WTC11 (cell line): ENCODE data around the gene SLIT3. TPM values are rescaled to one million over a fixed set of nuclear protein-coding genes. Genes with fewer than 3 reads are reported as not detected.

Experiments used
- ATAC-seq: fragments of 200-7000 bp; cut with Tn5 transposase; 2 replicates; pipeline ENCODE4 v1.10.0; 2021; ENCODE audit warnings: mild to moderate bottlenecking, moderate library complexity
- CTCF ChIA-PET: fragments of 300-600 bp; sonication (Branson Sonifier 250); formaldehyde crosslinking; loops from one replicate; lab custom pipeline; 2021; ENCODE audit warnings: antibody characterized with exemption; lab: Charles Lee
- POLR2A ChIA-PET: fragments of 350-600 bp; sonication (Branson Sonifier 250); formaldehyde crosslinking; loops from one replicate; lab custom pipeline; 2021; ENCODE audit warnings: antibody characterized with exemption; lab: Charles Lee
- DNase-seq: peaks from one replicate; pipeline ENCODE4 v3.0.0; 2021; ENCODE audit warnings: low spot score
- H3K27ac Mint-ChIP-seq: 2 replicates; pipeline ENCODE4 v1.8.0; 2021; ENCODE audit warnings: mixed read lengths
- H3K27me3 Mint-ChIP-seq: 2 replicates; pipeline ENCODE4 v1.8.0; 2021; ENCODE audit warnings: low read depth, mild to moderate bottlenecking, moderate library complexity, mixed read lengths
- H3K36me3 Mint-ChIP-seq: 2 replicates; pipeline ENCODE4 v1.8.0; 2021; ENCODE audit warnings: mixed read lengths
- H3K4me1 Mint-ChIP-seq: 2 replicates; pipeline ENCODE4 v1.8.0; 2022; ENCODE audit warnings: mixed read lengths
- H3K4me3 Mint-ChIP-seq: 2 replicates; pipeline ENCODE4 v1.8.0; 2021; ENCODE audit warnings: mild to moderate bottlenecking, moderate library complexity, mixed read lengths
- H3K9me3 Mint-ChIP-seq: 2 replicates; pipeline ENCODE4 v1.8.0; 2021; ENCODE audit warnings: mixed read lengths
- CDX4 ChIP-seq: fragments of 250-450 bp; sonication (Bioruptor Pico); IDR thresholded peaks from 2 replicates; pipeline ENCODE4 v1.9.0; 2021; ENCODE audit warnings: moderate library complexity, mild to moderate bottlenecking, inconsistent platforms, borderline replicate concordance
- E2F1 ChIP-seq: sonication (generic); formaldehyde crosslinking; IDR thresholded peaks from 2 replicates; pipeline ENCODE4 v1.8.0; 2022; ENCODE audit warnings: mild to moderate bottlenecking, missing genetic modification reagents
- EMX1 ChIP-seq: fragments of 250-450 bp; sonication (Bioruptor Pico); IDR thresholded peaks from 2 replicates; pipeline ENCODE4 v1.8.0; 2021; ENCODE audit warnings: mild to moderate bottlenecking
- HMGA2 ChIP-seq: fragments of 250-450 bp; sonication (Bioruptor Pico); IDR thresholded peaks from 2 replicates; pipeline ENCODE4 v1.4.0; 2021; ENCODE audit warnings: mild to moderate bottlenecking, moderate library complexity
- MAX ChIP-seq: sonication (generic); formaldehyde crosslinking; IDR thresholded peaks from 2 replicates; pipeline ENCODE4 v1.8.0; 2022; ENCODE audit warnings: mild to moderate bottlenecking, missing genetic modification reagents
- MXD4 ChIP-seq: fragments of 250-450 bp; sonication (Bioruptor Pico); IDR thresholded peaks from 2 replicates; pipeline ENCODE4 v1.8.0; 2021; ENCODE audit warnings: mild to moderate bottlenecking, moderate library complexity, borderline replicate concordance
- NR2C2 ChIP-seq: sonication (generic); formaldehyde crosslinking; IDR thresholded peaks from 2 replicates; pipeline ENCODE4 v1.8.0; 2022; ENCODE audit warnings: mild to moderate bottlenecking, missing genetic modification reagents
- PRRX2 ChIP-seq: fragments of 250-450 bp; sonication (Bioruptor Pico); IDR thresholded peaks from 2 replicates; pipeline ENCODE4 v1.8.0; 2021; ENCODE audit warnings: mild to moderate bottlenecking
- RELA ChIP-seq: sonication (generic); formaldehyde crosslinking; IDR thresholded peaks from 2 replicates; pipeline ENCODE4 v1.8.1; 2022; ENCODE audit warnings: missing genetic modification reagents, mild to moderate bottlenecking, borderline replicate concordance
- SOX15 ChIP-seq: fragments of 250-450 bp; sonication (Bioruptor Pico); IDR thresholded peaks from 2 replicates; pipeline ENCODE4 v1.9.0; 2021; ENCODE audit warnings: mild to moderate bottlenecking
- ZBTB43 ChIP-seq: sonication (generic); formaldehyde crosslinking; IDR thresholded peaks from 2 replicates; pipeline ENCODE4 v1.8.1; 2023; ENCODE audit warnings: mild to moderate bottlenecking, missing genetic modification reagents
- ZNF219 ChIP-seq: sonication (generic); formaldehyde crosslinking; IDR thresholded peaks from 2 replicates; pipeline ENCODE4 v1.8.0; 2023; ENCODE audit warnings: missing genetic modification reagents, mild to moderate bottlenecking, borderline replicate concordance
- ZNF263 ChIP-seq: sonication (generic); formaldehyde crosslinking; IDR thresholded peaks from 2 replicates; pipeline ENCODE4 v1.8.1; 2022; ENCODE audit warnings: low read depth, mild to moderate bottlenecking, moderate library complexity, missing genetic modification reagents
- ZNF425 ChIP-seq: fragments of 250-450 bp; sonication (Bioruptor Pico); conservative IDR thresholded peaks from 2 replicates; pipeline ENCODE4 v1.9.0; 2021; ENCODE audit warnings: mild to moderate bottlenecking
- total RNA-seq: library from RNA; stranded (reverse); gene quantifications from 3 replicates; pipeline ENCODE4 v1.2.3, GENCODE V29; 2021
- TF ChIP-seq, protein P1 (sequence below): sonication (generic); formaldehyde crosslinking; IDR thresholded peaks from 2 replicates; pipeline ENCODE4 v1.8.1; 2023; ENCODE audit warnings: mild to moderate bottlenecking, missing genetic modification reagents, borderline replicate concordance
- TF ChIP-seq, protein P2 (sequence below): fragments of 250-450 bp; sonication (Bioruptor Pico); IDR thresholded peaks from 2 replicates; pipeline ENCODE4 v1.9.0; 2021; ENCODE audit warnings: mild to moderate bottlenecking

The SLIT3 gene
- total RNA-seq, 1 experiment from 2014 or later: 1.9 TPM

GRCh38 chr5:169273451-169273850, 27.5 kb downstream of the SLIT3 start (continued):
- TF ChIP-seq MXD4 (no peak), ZNF219 (no peak), ZBTB43 (CRISPR knock-in tag) (no peak), CDX4 (no peak), SOX15 (CRISPR knock-in tag) (no peak)

DNA sequence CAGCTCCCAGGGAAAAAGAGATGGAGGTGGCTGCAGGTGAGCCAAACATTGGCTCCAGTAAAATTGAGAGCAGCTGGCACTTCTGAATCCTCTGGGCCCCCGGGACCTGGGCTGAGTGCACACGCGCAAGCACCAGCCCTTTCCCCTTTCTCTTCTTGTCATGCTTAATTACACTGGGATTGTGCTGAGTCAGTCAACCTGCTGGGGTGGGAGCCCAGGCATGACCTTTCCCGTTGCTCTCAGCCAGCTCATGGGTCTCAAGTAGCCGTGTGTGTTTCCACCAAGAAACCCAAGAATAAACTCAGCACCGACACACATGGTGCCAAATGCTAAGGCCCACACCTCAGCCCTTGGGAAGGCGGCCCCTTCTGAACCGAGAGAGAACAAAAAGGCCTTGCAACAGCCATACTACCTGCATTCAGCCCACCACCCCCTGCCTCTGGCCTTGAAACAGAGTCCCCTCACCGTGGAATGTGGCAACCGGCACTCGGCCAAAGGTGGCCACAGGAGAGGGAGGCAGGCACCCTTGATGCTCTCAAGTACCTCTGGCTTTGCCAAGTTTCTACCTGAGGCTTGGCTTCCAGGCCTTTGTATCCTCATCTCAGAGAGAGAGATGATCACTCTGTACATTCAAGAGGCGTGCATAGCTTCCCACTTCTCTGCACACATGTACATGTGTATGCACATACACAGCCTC, 28.1 kb downstream of the SLIT3 start:
- ATAC-seq (no peak), DNase-seq (no peak)
- POLR2A ChIA-PET: no interaction called here
- no peak overlapping the region for H3K27ac Mint-ChIP-seq
- H3K27me3 Mint-ChIP-seq: no peaks in the 10 kb centered on the region; the same call in 1 of the 2 replicates
- peaks cover 2% of the 10 kb centered on the region; the same call in 1 of the 2 replicates for H3K36me3 Mint-ChIP-seq
- TF ChIP-seq MAX (CRISPR knock-in tag) (no peak), PRRX2 (CRISPR knock-in tag) (no peak), ZNF425 (CRISPR knock-in tag) (no peak)
- TF ChIP-seq, protein P1, sequence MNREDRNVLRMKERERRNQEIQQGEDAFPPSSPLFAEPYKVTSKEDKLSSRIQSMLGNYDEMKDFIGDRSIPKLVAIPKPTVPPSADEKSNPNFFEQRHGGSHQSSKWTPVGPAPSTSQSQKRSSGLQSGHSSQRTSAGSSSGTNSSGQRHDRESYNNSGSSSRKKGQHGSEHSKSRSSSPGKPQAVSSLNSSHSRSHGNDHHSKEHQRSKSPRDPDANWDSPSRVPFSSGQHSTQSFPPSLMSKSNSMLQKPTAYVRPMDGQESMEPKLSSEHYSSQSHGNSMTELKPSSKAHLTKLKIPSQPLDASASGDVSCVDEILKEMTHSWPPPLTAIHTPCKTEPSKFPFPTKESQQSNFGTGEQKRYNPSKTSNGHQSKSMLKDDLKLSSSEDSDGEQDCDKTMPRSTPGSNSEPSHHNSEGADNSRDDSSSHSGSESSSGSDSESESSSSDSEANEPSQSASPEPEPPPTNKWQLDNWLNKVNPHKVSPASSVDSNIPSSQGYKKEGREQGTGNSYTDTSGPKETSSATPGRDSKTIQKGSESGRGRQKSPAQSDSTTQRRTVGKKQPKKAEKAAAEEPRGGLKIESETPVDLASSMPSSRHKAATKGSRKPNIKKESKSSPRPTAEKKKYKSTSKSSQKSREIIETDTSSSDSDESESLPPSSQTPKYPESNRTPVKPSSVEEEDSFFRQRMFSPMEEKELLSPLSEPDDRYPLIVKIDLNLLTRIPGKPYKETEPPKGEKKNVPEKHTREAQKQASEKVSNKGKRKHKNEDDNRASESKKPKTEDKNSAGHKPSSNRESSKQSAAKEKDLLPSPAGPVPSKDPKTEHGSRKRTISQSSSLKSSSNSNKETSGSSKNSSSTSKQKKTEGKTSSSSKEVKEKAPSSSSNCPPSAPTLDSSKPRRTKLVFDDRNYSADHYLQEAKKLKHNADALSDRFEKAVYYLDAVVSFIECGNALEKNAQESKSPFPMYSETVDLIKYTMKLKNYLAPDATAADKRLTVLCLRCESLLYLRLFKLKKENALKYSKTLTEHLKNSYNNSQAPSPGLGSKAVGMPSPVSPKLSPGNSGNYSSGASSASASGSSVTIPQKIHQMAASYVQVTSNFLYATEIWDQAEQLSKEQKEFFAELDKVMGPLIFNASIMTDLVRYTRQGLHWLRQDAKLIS (CRISPR knock-in tag): no peak
- TF ChIP-seq, all 79 proteins: peak for 0
- CTCF ChIA-PET: no interaction called here
- Mint-ChIP-seq H3K9me3 (peaks cover 10% of the 10 kb centered on the region), H3K4me1 (peaks cover 8% of the 10 kb centered on the region), H3K4me3 (no peak overlapping the region)

GRCh38 chr5:169272111-169272510, 28.8 kb downstream of the SLIT3 start:
- no peak overlapping the region for H3K27ac Mint-ChIP-seq
- H3K36me3 Mint-ChIP-seq: peaks cover 2% of the 10 kb centered on the region; the same call in 1 of the 2 replicates
- H3K4me1 Mint-ChIP-seq: peaks cover 7% of the 10 kb centered on the region; the same call in 1 of the 2 replicates
- CTCF ChIA-PET: interaction anchor here (0.6 to 2.0 kb wide), 2 partner anchors 8 to 438 kb away, joined by 5 to 7 read pairs; no protein-coding TSS in a partner anchor
- H3K27me3 Mint-ChIP-seq: no peaks in the 10 kb centered on the region; the same call in 1 of the 2 replicates
- no peak for TF ChIP-seq SOX15 (CRISPR knock-in tag)
- DNase-seq (no peak), ATAC-seq (no peak)
- peaks cover 10% of the 10 kb centered on the region for H3K9me3 Mint-ChIP-seq
- POLR2A ChIA-PET: no interaction called here
- no peak overlapping the region for H3K4me3 Mint-ChIP-seq

GRCh38 chr5:169270827-169271226, 30.1 kb downstream of the SLIT3 start:
- no peak overlapping the region for H3K27ac Mint-ChIP-seq
- peaks cover 9% of the 10 kb centered on the region for H3K4me1 Mint-ChIP-seq
- DNase-seq: no peak
- POLR2A ChIA-PET: no interaction called here
- H3K36me3 Mint-ChIP-seq: peaks cover 2% of the 10 kb centered on the region; the same call in 1 of the 2 replicates
- H3K27me3 Mint-ChIP-seq: no peaks in the 10 kb centered on the region
- CTCF ChIA-PET: interaction anchor here (0.8 to 2.0 kb wide), 6 partner anchors 9 to 312 kb away, joined by 3 to 7 read pairs (median 4); partner anchors contain the start of gene SLIT3
- ATAC-seq: no peak; the same call in none of the 2 replicates
- H3K4me3 Mint-ChIP-seq: no peak overlapping the region
- H3K9me3 Mint-ChIP-seq: peaks cover 20% of the 10 kb centered on the region
- TF ChIP-seq EMX1 (CRISPR knock-in tag) (no peak), E2F1 (no peak), HMGA2 (CRISPR knock-in tag) (no peak), ZNF219 (no peak), ZNF263 (CRISPR knock-in tag) (no peak), NR2C2 (CRISPR knock-in tag) (no peak), RELA (CRISPR knock-in tag) (no peak)
- TF ChIP-seq, protein P2, sequence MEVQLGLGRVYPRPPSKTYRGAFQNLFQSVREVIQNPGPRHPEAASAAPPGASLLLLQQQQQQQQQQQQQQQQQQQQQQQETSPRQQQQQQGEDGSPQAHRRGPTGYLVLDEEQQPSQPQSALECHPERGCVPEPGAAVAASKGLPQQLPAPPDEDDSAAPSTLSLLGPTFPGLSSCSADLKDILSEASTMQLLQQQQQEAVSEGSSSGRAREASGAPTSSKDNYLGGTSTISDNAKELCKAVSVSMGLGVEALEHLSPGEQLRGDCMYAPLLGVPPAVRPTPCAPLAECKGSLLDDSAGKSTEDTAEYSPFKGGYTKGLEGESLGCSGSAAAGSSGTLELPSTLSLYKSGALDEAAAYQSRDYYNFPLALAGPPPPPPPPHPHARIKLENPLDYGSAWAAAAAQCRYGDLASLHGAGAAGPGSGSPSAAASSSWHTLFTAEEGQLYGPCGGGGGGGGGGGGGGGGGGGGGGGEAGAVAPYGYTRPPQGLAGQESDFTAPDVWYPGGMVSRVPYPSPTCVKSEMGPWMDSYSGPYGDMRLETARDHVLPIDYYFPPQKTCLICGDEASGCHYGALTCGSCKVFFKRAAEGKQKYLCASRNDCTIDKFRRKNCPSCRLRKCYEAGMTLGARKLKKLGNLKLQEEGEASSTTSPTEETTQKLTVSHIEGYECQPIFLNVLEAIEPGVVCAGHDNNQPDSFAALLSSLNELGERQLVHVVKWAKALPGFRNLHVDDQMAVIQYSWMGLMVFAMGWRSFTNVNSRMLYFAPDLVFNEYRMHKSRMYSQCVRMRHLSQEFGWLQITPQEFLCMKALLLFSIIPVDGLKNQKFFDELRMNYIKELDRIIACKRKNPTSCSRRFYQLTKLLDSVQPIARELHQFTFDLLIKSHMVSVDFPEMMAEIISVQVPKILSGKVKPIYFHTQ (CRISPR knock-in tag): no peak
